Upper lobe of left lung (tissue), 4 donors: ENCODE results near the gene EXOC2.

Experiments used
- CTCF ChIP-seq, 6 experiments: fragments of 450-650 bp in 4 of 6; fragments of 200-600 bp in 2 of 6; sonication (generic) in 2 of 6; IDR thresholded peaks; one replicate each; pipeline ENCODE4 v1.5.1; 2016 to 2019; ENCODE audit warnings: antibody characterized with exemption in 6 of 6
- EP300 ChIP-seq, 4 donors: sonication (generic); formaldehyde crosslinking; IDR thresholded peaks; one replicate each; pipeline ENCODE4 v1.5.1; 2017; ENCODE audit warnings: antibody characterized with exemption in 4 of 4, control low read depth in 2 of 4
- POLR2A ChIP-seq, 4 donors: fragments of 450-650 bp; IDR thresholded peaks; one replicate each; pipeline ENCODE4 v1.5.1; 2016 to 2017; ENCODE audit warnings: antibody characterized with exemption in 4 of 4, mild to moderate bottlenecking in 2 of 4
- POLR2AphosphoS5 ChIP-seq, 2 donors: sonication (generic); formaldehyde crosslinking; IDR thresholded peaks; one replicate each; pipeline ENCODE4 v1.5.1; 2017; ENCODE audit warnings: antibody characterized with exemption in 2 of 2

DNA sequence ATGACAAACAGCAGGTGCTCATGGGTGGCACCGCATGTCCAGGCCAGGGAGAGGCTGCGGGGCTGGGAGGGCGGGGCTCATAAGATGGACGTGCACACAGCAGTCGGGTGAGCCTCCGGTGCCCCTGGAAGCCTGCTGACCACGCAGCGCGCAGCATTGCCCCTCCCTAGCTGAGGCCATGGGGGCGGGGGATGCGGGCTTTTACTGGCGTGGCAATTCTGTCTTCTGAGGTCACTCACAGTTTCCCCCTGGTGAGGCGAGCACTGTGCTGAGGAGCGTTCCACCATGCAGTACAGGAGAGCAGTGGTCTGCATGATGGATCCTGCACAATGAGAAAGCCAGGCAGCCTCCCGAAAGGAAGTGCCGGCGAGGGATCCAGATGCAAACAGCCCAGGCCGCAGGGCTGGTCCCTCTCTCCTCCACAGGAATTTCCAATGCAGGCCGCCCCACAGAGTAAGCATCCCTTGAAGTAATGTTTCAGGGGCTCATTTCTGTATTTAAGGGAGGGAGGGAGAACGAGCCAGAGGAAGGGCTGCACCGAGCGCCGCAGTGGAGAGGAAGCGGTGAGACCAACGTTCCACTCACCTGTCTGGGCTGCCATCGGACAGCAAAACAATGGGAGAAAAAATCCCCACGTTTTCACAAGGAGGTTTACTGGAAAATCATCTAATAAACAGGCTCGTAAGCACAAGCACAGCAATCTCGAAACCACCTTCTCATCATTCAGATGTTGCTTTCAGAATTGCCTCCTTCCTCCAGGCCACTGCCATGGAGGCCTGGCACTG, 245.4 kb downstream of the EXOC2 start:
- TF ChIP-seq CTCF (IDR thresholded peaks at IDR 0.05) (no peak), POLR2AphosphoS5 (IDR thresholded peaks at IDR 0.05) (no peak), EP300 (IDR thresholded peaks at IDR 0.05) (no peak), POLR2A (IDR thresholded peaks at IDR 0.05) (no peak)
